CD4-positive, alpha-beta T cell (primary cell): ENCODE results near the gene ARHGEF19. TPM values are rescaled to one million over a fixed set of nuclear protein-coding genes. Genes with fewer than 3 reads are reported as not detected.

Experiments
- ATAC-seq: fragments of 200-7000 bp; cut with Tn5 transposase; one replicate; pipeline ENCODE4 v1.10.0; 2022; ENCODE audit warnings: mild to moderate bottlenecking; ENCODE audit not compliant: poor library complexity
- CTCF ChIA-PET: fragments of 350-600 bp; sonication (Branson Sonifier 250); formaldehyde crosslinking; loops from one replicate; lab custom pipeline; 2021; ENCODE audit warnings: antibody characterized with exemption, inconsistent platforms; lab: Charles Lee
- POLR2A ChIA-PET: fragments of 350-600 bp; sonication (Branson Sonifier 250); formaldehyde crosslinking; loops from one replicate; lab custom pipeline; 2021; ENCODE audit warnings: antibody characterized with exemption, inconsistent platforms; lab: Charles Lee
- DNase-seq, 14 experiments: peaks; one replicate each; pipeline ENCODE4 v3.0.0-alpha.2; 2013 to 2020; ENCODE audit warnings: mixed read lengths in 2 of 14
- H3K27ac ChIP-seq, 2 donors: one replicate each; pipeline versions ENCODE4 v1.5.1 to v1.7.0; 2013; ENCODE audit warnings: low read length in 2 of 2, low read depth in 1 of 2, mild to moderate bottlenecking in 1 of 2
- H3K27me3 ChIP-seq, 2 experiments: 1 replicate in 1 of 2; 2 replicates in 1 of 2; pipeline versions ENCODE4 v1.6.1 to v1.7.0; 2013; ENCODE audit warnings: low read length in 2 of 2, control low read depth in 1 of 2, mild to moderate bottlenecking in 1 of 2, moderate library complexity in 1 of 2; ENCODE audit not compliant: insufficient read depth in 2 of 2, control insufficient read depth in 1 of 2
- H3K36me3 ChIP-seq: one replicate; pipeline ENCODE4 v1.6.1; 2013; ENCODE audit warnings: low read length, control low read depth; ENCODE audit not compliant: insufficient read depth
- H3K4me1 ChIP-seq: one replicate; pipeline ENCODE4 v1.6.1; 2013; ENCODE audit warnings: low read length, control low read depth; ENCODE audit not compliant: insufficient read depth
- H3K4me3 ChIP-seq: one replicate; pipeline ENCODE4 v1.5.1; 2013; ENCODE audit warnings: mild to moderate bottlenecking, low read length, moderate library complexity
- H3K9me3 ChIP-seq, 2 experiments: 1 replicate in 1 of 2; 2 replicates in 1 of 2; pipeline versions ENCODE4 v1.6.1 to v1.7.0; 2013; ENCODE audit warnings: low read length in 2 of 2, mild to moderate bottlenecking in 2 of 2, control low read depth in 1 of 2, moderate library complexity in 1 of 2; ENCODE audit not compliant: control insufficient read depth in 1 of 2, insufficient read depth in 1 of 2
- H3K27ac Mint-ChIP-seq: one replicate; pipeline ENCODE4 v1.8.0; 2020; ENCODE audit warnings: mixed read lengths
- H3K27me3 Mint-ChIP-seq: one replicate; pipeline ENCODE4 v1.8.0; 2021; ENCODE audit warnings: mixed read lengths
- H3K36me3 Mint-ChIP-seq: one replicate; pipeline ENCODE4 v1.8.0; 2021; ENCODE audit warnings: low read depth, mixed read lengths
- H3K4me1 Mint-ChIP-seq: one replicate; pipeline ENCODE4 v1.8.0; 2021; ENCODE audit warnings: low read depth, mixed read lengths
- H3K4me3 Mint-ChIP-seq: one replicate; pipeline ENCODE4 v1.8.0; 2020; ENCODE audit warnings: mild to moderate bottlenecking, mixed read lengths
- H3K9me3 Mint-ChIP-seq: one replicate; pipeline ENCODE4 v1.8.0; 2020; ENCODE audit warnings: mixed read lengths
- CTCF ChIP-seq: fragments of 200-600 bp; IDR thresholded peaks from one replicate; pipeline ENCODE4 v1.8.0; 2022; ENCODE audit warnings: antibody characterized with exemption, mild to moderate bottlenecking
- intact Hi-C, 2 experiments: fragments of 100-400 bp; cut with DNase I in 1 of 2; cut with micrococcal nuclease in 1 of 2; formaldehyde crosslinking; loops; one replicate each; pipeline versions ENCODE4 v1.15.1 to v1.9.0; 2023 to 2025; cut with DNase I, micrococcal nuclease
- total RNA-seq, 174 experiments: library from RNA in 2 of 174; stranded (reverse) in 2 of 174; gene quantifications; one replicate each; pipeline ENCODE4 v1.2.3 and lab custom pipeline; 2021 to 2026

Gene ARHGEF19
- total RNA-seq, 2 experiments from 2014 or later: 3.8 to 5.8 TPM

- Mint-ChIP-seq H3K9me3 (no peaks in the 10 kb centered on the region), H3K27ac (no peak overlapping the region), H3K27me3 (no peaks in the 10 kb centered on the region), H3K4me1 (no peaks in the 10 kb centered on the region), H3K4me3 (no peak overlapping the region), H3K36me3 (no peaks in the 10 kb centered on the region)
- ChIA-PET POLR2A (no interaction called here), CTCF (no interaction called here)
- no peaks in the 10 kb centered on the region for H3K9me3 ChIP-seq
- no peak overlapping the region for H3K4me3 ChIP-seq
- H3K4me1 ChIP-seq: no peaks in the 10 kb centered on the region
- DNase-seq (no peak), ATAC-seq (no peak)
- H3K27me3 ChIP-seq: no peaks in the 10 kb centered on the region
- no peaks in the 10 kb centered on the region for H3K36me3 ChIP-seq
- intact Hi-C loops: no loop called here
- H3K27ac ChIP-seq: no peak overlapping the region
- no peak for TF ChIP-seq CTCF
These were observed 35.8 kb downstream of the ARHGEF19 start for GRCh38 chr1:16176653-16177052.

GRCh38 chr1:16175610-16176553, 36.6 kb downstream of the ARHGEF19 start:
- Histone ChIP-seq H3K4me1 (no peaks in the 10 kb centered on the region), H3K36me3 (no peaks in the 10 kb centered on the region), H3K9me3 (no peaks in the 10 kb centered on the region), H3K27me3 (no peaks in the 10 kb centered on the region), H3K4me3 (no peak overlapping the region), H3K27ac (no peak overlapping the region)
- intact Hi-C loops: no loop called here
- no peaks in the 10 kb centered on the region for H3K27me3 Mint-ChIP-seq
- DNase-seq (no peak), ATAC-seq (no peak)
- H3K36me3 Mint-ChIP-seq: no peaks in the 10 kb centered on the region
- TF ChIP-seq CTCF: no peak
- no peak overlapping the region for H3K4me3 Mint-ChIP-seq
- POLR2A ChIA-PET: no interaction called here
- no peaks in the 10 kb centered on the region for H3K9me3 Mint-ChIP-seq
- CTCF ChIA-PET: no interaction called here
- no peak overlapping the region for H3K27ac Mint-ChIP-seq
- no peaks in the 10 kb centered on the region for H3K4me1 Mint-ChIP-seq

GRCh38 chr1:16174886-16175598, 37.4 kb downstream of the ARHGEF19 start:
- intact Hi-C loops: no loop called here
- POLR2A ChIA-PET: no interaction called here

More at GRCh38 chr1:16174886-16175598, 37.4 kb downstream of the ARHGEF19 start:
- TF ChIP-seq CTCF: no peak
- DNase-seq: no peak
- H3K36me3 Mint-ChIP-seq: no peaks in the 10 kb centered on the region
- Histone ChIP-seq H3K36me3 (no peaks in the 10 kb centered on the region), H3K27ac (no peak overlapping the region), H3K9me3 (no peaks in the 10 kb centered on the region), H3K4me3 (no peak overlapping the region), H3K4me1 (no peaks in the 10 kb centered on the region), H3K27me3 (no peaks in the 10 kb centered on the region)
- H3K9me3 Mint-ChIP-seq: no peaks in the 10 kb centered on the region
- H3K27ac Mint-ChIP-seq: no peak overlapping the region
- no peaks in the 10 kb centered on the region for H3K27me3 Mint-ChIP-seq
- no peaks in the 10 kb centered on the region for H3K4me1 Mint-ChIP-seq
- H3K4me3 Mint-ChIP-seq: no peak overlapping the region
- CTCF ChIA-PET: no interaction called here
- ATAC-seq: no peak
